ENCODE results near the gene AGAP1. TPM values are rescaled to one million over a fixed set of nuclear protein-coding genes. Genes with fewer than 3 reads are reported as not detected.

AGAP1 gene
- total RNA-seq, 1 donor from 2014 or later, result 9.0 TPM

DNA sequence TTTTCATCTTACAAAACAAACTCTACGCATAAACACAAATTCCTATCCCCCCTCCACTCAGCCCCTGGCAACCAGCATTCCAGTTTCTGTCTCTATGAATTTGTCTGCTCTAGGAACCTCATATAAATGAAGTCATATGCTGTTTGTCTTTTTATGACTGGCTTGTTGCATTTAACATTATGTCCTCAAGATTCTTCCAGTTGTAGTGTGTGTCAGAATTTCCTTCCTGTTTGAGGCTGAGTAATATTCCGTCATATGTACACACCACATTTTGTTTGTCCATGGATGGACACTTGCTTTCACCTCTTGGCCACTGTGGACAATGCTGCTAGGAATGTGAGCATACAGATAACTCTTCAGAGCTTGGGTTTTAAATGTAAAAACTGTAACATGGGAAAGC, 402.2 kb downstream of the AGAP1 start:
- DNase-seq, result peak; percentile 40

DNA sequence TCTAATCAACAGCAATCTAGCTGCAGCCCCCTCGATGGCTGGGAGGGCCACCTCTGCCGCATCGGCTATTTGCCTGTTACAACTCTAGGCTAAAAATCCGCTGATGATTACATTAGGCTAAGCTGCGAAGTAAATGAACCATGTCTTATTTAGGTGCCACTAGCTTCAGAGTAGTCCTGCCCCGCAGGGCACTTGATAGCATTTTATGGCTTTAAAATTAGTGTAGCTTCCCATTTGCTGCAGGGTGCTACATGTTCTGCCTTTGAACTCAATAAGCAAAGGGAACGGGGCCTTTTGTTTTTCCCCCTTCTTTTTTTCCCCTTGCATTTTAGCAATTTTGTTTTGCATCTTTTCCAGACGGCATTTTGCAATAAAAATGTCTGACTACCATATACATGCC, 404.1 kb downstream of the AGAP1 start:
- no peak for DNase-seq

GRCh38 chr2:235898766-235899165, 404.9 kb downstream of the AGAP1 start:
- DNase-seq, result peak; percentile 21

DNA sequence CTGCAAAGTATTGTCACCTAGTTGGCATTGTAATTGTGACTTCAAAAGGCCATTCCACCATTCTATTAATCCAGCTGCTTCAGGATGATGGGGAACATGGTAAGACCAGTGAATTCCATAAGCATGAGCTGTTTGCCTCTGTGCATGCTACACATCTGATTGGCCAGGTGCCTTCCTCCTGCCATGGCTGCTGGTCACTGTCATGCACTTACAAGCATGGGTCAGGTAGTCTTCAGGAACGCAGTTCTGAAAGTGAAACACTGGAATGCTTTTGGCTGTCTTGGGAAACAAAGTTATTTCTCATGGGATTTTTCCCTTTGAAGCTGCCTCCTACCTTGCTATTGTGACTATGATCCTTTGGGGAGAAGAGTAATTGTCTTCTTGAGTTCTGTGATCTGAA, 406.8 kb downstream of the AGAP1 start:
- peak; percentile 26 for DNase-seq

DNA sequence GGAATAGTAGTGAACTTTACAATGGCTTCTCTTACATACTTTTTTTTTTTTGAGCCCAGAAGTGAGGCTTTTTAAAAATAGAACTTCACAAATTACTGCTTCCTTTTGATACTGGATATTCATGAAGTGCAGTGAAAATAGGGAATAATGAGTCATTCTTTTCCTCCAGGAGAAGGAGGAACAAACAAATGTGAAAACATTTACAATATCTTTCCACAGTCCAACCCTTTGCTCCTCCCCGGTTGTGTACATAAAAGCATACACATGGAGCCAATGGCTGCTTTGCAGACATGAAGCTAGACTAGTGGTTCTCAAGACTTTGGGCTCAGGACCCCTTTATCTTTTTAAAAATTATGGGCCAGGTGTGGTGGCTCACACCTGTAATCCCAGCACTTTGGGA, 407.4 kb downstream of the AGAP1 start:
- DNase-seq, result peak; percentile 57

DNA sequence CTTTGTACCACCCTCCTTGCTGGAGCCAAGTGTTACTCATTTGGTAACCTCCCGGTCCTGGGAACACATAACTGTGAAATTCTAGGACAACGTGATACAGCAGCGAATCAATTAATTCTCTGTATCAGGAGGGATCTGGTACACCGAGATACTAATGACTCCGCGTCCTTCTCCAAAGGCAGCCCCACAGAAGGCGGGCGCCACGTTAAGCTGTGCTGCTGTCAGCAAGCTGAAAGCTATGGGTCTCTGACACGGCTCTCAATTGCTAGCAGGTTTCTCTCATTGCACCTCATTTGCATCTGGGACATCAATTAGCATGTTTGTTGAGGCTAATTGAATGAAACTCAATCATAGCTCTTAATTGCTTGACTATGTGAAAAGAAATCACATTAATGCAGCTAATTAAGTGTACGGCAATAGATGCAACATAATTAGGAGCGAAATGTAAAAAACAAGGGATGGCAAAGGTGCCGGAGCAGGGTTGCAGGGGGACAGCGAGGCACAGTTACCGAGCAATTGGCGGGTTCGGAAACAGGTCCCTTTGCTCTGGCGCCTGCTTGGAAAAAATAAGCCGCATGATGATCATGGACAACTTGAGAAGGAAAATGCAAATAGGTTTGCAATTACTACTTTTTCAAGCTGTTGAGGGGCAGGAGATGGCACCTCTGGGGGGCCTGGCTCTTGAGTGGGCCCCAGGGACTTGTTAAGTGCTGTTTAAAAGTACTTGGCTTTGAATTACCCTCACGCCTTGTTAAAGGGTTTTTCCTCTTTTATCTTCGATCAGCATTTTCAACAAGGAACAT, 410.1 kb downstream of the AGAP1 start:
- DNase-seq, result no peak

GRCh38 chr2:235904585-235904931, 410.7 kb downstream of the AGAP1 start:
- DNase-seq, result no peak

- DNase-seq, result no peak
Observed at GRCh38 chr2:235908826-235909225, 415.0 kb downstream of the AGAP1 start.

DNA sequence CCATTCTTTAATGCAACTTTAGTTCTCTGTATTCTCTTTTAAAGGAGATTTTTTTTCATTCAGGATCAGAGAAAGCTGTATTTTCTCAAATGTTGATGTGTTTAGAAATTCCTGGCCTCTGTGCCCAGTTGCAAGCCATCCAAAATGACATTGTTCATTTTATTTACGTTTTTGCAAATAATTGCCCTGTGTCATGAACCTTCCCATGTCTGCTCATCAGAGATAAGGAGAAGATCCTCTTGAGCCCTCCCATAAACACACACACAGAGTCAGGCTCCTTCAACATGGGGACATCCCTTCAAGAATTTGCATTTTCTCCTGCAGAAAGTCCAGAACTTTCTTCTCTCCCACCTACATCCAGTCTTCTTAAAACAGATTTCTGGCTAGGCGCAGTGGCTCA, 415.5 kb downstream of the AGAP1 start:
- DNase-seq, result no peak

- no peak for DNase-seq
Observed at GRCh38 chr2:235910067-235910466, 416.2 kb downstream of the AGAP1 start.

- DNase-seq, result no peak
Observed at GRCh38 chr2:235911125-235911524, 417.3 kb downstream of the AGAP1 start.

GRCh38 chr2:235911633-235912233, 417.9 kb downstream of the AGAP1 start:
- DNase-seq, result no peak

DNA sequence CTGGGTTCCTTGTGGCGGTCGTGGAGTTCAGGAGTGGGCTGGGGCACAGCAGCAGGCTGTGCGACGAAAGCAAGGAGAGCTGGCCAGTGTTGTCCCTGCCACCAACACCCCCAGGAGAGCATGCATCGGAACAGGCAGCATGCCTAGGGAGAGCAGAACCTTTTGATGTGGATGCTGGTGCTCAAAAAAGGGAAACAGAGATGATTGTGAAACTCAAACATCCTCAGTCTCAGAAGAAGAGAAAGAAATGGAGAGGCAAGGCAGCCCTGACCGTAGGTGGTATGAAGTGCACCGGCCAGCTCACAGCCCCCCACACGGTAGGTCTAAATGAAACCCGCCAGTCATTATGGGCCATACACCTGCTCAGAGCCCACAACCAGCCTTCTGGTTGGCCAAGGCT, 420.9 kb downstream of the AGAP1 start:
- no peak for DNase-seq

DNA sequence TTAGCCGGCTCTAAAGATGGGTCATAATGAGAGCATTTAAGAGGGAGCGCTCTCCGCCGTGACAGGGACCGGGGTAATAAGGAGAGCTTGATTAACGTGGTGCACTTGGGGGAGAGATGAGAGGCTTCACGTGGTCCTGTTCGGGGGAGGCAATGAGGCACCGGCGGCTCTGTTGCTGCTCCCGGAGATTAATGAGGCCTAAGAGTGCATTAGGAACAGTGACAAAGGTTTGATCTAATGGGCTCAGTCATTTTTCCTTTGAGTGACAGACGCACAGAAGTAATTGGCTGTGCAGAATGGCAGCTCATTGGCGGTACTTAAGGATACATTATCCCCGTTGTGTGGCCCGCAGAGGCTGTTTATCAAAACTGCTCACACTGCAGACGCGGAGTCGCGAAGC, 423.7 kb downstream of the AGAP1 start:
- no peak for DNase-seq

- DNase-seq, result no peak
Observed at GRCh38 chr2:235918876-235919275, 425.0 kb downstream of the AGAP1 start.

GRCh38 chr2:235920216-235920865, 426.5 kb downstream of the AGAP1 start:
- no peak for DNase-seq

- no peak for DNase-seq
Observed at GRCh38 chr2:235921508-235922191, 427.8 kb downstream of the AGAP1 start.

DNA sequence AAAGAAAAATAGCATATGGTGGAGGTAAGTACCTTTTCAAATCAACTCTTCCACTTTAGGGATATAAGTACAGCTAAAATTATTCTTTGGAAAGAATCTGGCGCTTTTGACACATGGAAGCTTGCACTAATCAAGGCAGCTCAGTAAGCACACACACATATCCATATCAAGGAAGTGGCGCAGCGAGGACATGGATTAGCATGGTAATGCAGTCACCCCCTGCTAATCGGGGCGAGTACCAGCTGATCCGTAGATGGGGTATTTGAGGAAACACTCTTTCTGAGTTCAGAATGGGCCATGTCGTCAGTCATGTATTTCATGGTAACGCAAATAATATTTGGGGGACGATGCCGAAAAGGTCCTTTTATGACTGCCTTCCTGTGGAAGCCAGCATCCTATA, 429.0 kb downstream of the AGAP1 start:
- DNase-seq, result no peak

DNA sequence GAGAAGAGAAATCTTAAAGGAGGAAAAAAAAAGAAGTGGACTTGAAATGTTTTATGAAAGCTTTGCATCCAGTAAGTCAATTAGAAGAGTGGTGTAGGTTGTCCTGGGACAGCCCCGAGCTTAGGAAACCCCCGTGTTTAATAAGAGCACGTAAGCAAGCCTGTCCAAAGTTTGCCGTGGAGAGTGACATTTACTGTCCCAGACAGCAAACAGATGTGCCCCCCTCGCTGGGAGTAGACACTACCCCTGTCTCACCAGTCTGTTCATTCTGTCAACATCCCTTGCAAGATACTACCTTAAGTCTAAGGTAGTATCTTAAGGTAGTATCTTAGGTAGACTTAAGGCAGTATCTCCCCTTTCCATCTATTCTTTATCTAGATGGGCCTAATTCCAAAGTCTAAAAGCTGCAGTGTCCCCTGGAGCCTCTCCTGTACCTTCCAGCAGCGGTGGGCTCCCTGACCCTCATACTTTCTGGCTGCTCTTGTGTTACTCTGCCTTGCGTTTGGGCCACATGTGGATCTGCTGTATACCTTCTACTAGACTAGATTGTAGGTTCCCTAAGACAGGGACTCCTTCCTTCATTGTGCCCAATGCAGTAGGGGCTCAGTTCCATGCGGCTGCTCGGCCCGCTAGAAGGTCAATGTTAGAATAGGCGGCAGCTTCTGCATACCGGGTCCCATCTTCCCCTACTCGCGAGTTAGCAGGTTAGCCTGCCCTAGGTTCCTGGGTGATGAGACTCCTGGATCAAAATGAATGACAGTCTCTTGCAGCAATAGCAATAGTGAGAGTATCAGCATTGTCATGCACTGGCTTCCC, 430.2 kb downstream of the AGAP1 start:
- DNase-seq, result no peak

DNA sequence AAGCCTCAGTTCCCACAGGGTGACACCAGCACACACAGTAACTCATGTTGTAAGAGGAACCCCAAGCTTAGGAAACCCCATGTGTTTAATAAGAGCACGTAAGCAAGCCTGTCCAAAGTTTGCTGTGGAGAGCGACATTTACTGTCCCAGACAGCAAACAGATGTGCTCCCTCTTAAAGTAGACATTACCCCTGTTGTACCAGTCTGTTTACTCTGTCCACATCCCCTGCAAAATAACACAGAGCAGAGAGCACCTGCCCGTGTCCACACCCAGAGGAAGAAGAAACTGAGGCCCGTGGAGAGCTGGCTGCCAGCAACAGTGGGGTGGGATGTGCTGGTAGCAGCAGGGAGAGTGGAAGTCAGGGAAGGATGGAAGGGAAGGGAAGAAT, 430.8 kb downstream of the AGAP1 start:
- no peak for DNase-seq

DNA sequence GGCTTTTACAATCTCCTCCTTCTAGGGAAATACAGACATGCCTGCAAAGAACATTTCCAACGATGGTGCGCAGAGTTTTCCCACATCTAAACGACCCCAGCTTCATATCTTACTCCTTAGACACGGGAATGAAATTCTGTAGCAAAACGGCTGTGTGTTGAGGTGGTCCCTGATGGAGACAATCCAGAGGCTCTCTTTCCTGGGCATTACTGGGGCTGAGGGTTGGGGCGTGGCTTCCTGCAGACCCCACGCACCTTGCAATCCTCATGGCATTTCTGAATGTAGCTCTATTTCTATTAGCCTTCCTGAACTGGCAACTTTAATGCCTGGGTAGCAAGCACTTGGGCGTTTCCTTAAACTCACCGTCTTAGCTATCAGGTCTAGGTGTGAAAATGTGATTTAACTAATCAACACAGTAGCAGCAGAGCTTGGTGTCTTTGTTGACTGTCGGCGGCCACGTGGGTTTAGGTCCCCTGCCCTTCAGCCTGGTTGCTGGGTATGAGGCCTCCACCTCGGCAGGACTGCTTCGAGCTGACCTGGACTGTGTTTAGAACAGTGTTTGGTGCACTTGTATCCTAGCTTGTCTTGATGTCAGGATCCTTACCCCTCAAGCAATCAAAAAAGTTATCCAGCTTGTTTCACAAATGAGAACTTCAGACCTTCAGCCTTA, 431.5 kb downstream of the AGAP1 start:
- no peak for DNase-seq

- DNase-seq, result no peak
Observed at GRCh38 chr2:235926229-235926628, 432.4 kb downstream of the AGAP1 start.
